GM12878 (cell line): ENCODE measurements around the gene KDF1. TPM values are rescaled to one million over a fixed set of nuclear protein-coding genes. Genes with fewer than 3 reads are reported as not detected.

Experiments
- ATAC-seq: fragments of 200-7000 bp; cut with Tn5 transposase; 3 replicates; pipeline ENCODE4 v1.9.1; 2020; ENCODE audit warnings: mild to moderate bottlenecking, moderate library complexity
- BruUV-seq: library from RNA; stranded (reverse); fragments of 400-500 nt; replicated peaks from 2 replicates; lab custom pipeline; 2021; lab: Mats Ljungman, UMichigan
- CTCF ChIA-PET: fragments of 300-600 bp; sonication (Branson Sonifier 250); formaldehyde crosslinking; extraction: SDS; loops from one replicate; lab custom pipeline; 2021; ENCODE audit warnings: inconsistent platforms; lab: Yijun Ruan, JAX
- POLR2A ChIA-PET: fragments of 350-600 bp; formaldehyde crosslinking; extraction: SDS; loops from one replicate; lab custom pipeline; 2021; ENCODE audit warnings: inconsistent platforms; lab: Charles Lee
- RAD21 ChIA-PET: fragments of 300-600 bp; sonication (Branson Sonifier 250); formaldehyde crosslinking; loops from one replicate; lab custom pipeline; 2023; ENCODE audit warnings: antibody characterized with exemption; ENCODE audit not compliant: unreplicated experiment; lab: Charles Lee
- SMC1A ChIA-PET: fragments of 300-600 bp; sonication (Branson Sonifier 250); formaldehyde crosslinking; loops from one replicate; lab custom pipeline; 2023; ENCODE audit not compliant: unreplicated experiment, uncharacterized antibody; lab: Charles Lee
- DNase-seq: peaks from one replicate; pipeline ENCODE4 v3.0.0-alpha.2; 2011; ENCODE audit warnings: low read depth, low spot score
- FAIRE-seq: peaks from 3 replicates; lab custom pipeline; 2011; peaks lifted over from hg19 to GRCh38; lab: Jason Lieb, UNC
- H2AFZ ChIP-seq: 2 replicates; pipeline ENCODE4 v1.6.0; 2011; ENCODE audit warnings: low read depth, low read length, control low read depth; ENCODE audit not compliant: control insufficient read depth
- H3K27ac ChIP-seq: 2 replicates; pipeline ENCODE4 v1.5.1; 2011; ENCODE audit warnings: control low read depth; ENCODE audit not compliant: control insufficient read depth, insufficient read depth
- H3K27me3 ChIP-seq, 2 experiments: replicated peaks in 1 of 2; 2 replicates each; pipeline versions ENCODE4 v1.6.0 to v1.6.1; 2011; ENCODE audit warnings: low read length in 1 of 2; ENCODE audit not compliant: control insufficient read depth in 2 of 2, insufficient read depth in 2 of 2
- H3K36me3 ChIP-seq, 2 experiments: 2 replicates each; pipeline ENCODE4 v1.5.1; 2011; ENCODE audit warnings: low read length in 1 of 2; ENCODE audit not compliant: control insufficient read depth in 2 of 2, insufficient read depth in 2 of 2
- H3K4me1 ChIP-seq: 2 replicates; pipeline ENCODE4 v1.6.1; 2011; ENCODE audit warnings: mild to moderate bottlenecking, low read length, moderate library complexity, mixed read lengths; ENCODE audit not compliant: control insufficient read depth, insufficient read depth
- H3K4me2 ChIP-seq: 2 replicates; pipeline ENCODE4 v1.6.0; 2011; ENCODE audit warnings: control low read depth; ENCODE audit not compliant: control insufficient read depth, insufficient read depth
- H3K4me3 ChIP-seq: fragments of 200-600 bp; sonication (generic); 2 replicates; pipeline ENCODE4 v1.5.1; 2016
- H3K79me2 ChIP-seq: 2 replicates; pipeline ENCODE4 v1.6.0; 2011; ENCODE audit warnings: low read length; ENCODE audit not compliant: control insufficient read depth, insufficient read depth
- H3K9ac ChIP-seq: 2 replicates; pipeline ENCODE4 v1.8.0; 2011; ENCODE audit warnings: low read length, control low read depth, mixed read lengths; ENCODE audit not compliant: control insufficient read depth, insufficient read depth
- H3K9me3 ChIP-seq: replicated peaks from 3 replicates; pipeline ENCODE4 v1.5.1; 2011; ENCODE audit warnings: mild to moderate bottlenecking, low read length; ENCODE audit not compliant: control insufficient read depth, insufficient read depth
- H4K20me1 ChIP-seq: 2 replicates; pipeline ENCODE4 v1.6.0; 2011; ENCODE audit not compliant: control insufficient read depth, insufficient read depth
- CUX1 ChIP-seq: IDR thresholded peaks from 2 replicates; pipeline ENCODE4 v1.6.1; 2012; ENCODE audit warnings: improper control_type of control experiment, low read depth, low read length; ENCODE audit not compliant: insufficient replicate concordance
- EGR1 ChIP-seq, 2 experiments: IDR thresholded peaks; 1 replicate in 1 of 2; 2 replicates in 1 of 2; pipeline ENCODE4 v1.6.1; 2011 to 2012; ENCODE audit warnings: low read depth in 2 of 2, low read length in 2 of 2, borderline replicate concordance in 1 of 2, mild to moderate bottlenecking in 1 of 2, moderate library complexity in 1 of 2
- FOXK2 ChIP-seq: fragments of 450-650 bp; IDR thresholded peaks from 2 replicates; pipeline ENCODE4 v1.6.1; 2017; ENCODE audit warnings: mild to moderate bottlenecking, moderate library complexity
- HDAC6 ChIP-seq: fragments of 200-600 bp; sonication (generic); IDR thresholded peaks from one replicate; pipeline ENCODE4 v1.8.0; 2017; ENCODE audit warnings: antibody characterized with exemption; ENCODE audit not compliant: unreplicated experiment
- RELA ChIP-seq: fragments of 450-650 bp; IDR thresholded peaks from 2 replicates; pipeline ENCODE4 v1.8.0; 2014; ENCODE audit warnings: borderline replicate concordance; ENCODE audit not compliant: partially characterized antibody
- SPI1 ChIP-seq: IDR thresholded peaks from 2 replicates; pipeline ENCODE4 v1.6.1; 2011; ENCODE audit warnings: low read depth, mild to moderate bottlenecking, low read length, moderate library complexity, borderline replicate concordance; ENCODE audit not compliant: insufficient read depth
- TCF3 ChIP-seq: IDR thresholded peaks from 2 replicates; pipeline ENCODE4 v1.6.1; 2012; ENCODE audit warnings: low read depth, mild to moderate bottlenecking, low read length, borderline replicate concordance; ENCODE audit not compliant: insufficient read depth
- WRNIP1 ChIP-seq: IDR thresholded peaks from 2 replicates; pipeline ENCODE4 v1.6.1; 2011; ENCODE audit warnings: low read depth, low read length, improper control_type of control experiment, borderline replicate concordance
- ZNF622 ChIP-seq: fragments of 450-650 bp; IDR thresholded peaks from 2 replicates; pipeline ENCODE4 v1.6.1; 2017; ENCODE audit warnings: mild to moderate bottlenecking, inconsistent platforms
- WGBS: methylation state at CpG from one replicate; pipeline ENCODE4 v1.1.6; 2016; ENCODE audit warnings: low lambda C conversion rate; ENCODE audit not compliant: insufficient replicate concordance, insufficient coverage; ENCODE audit errors: missing lambda C conversion rate; 5-methylcytosine and 5-hydroxymethylcytosine counted together
- in situ Hi-C: fragments of 300-500 bp; cut with MboI; formaldehyde crosslinking; loops from 9 replicates; pipeline ENCODE4 v1.14.3; 2018; ENCODE audit warnings: mixed read lengths
- intact Hi-C: fragments of 100-400 bp; cut with micrococcal nuclease; formaldehyde crosslinking; loops from one replicate; pipeline ENCODE4 v1.14.2; 2022; ENCODE audit not compliant: unreplicated experiment
- polyA plus RNA-seq, 11 experiments: library from polyadenylated mRNA; depleted of rRNA in 4 of 11; unstranded in 6 of 11; stranded (reverse) in 5 of 11; fragments of >200 nt; fragmentation: Nextera tagmentation in 4 of 11; fragmentation: Illumina TruSeq in 1 of 11; extraction: Ambion mirVana in 4 of 11; extraction: Trizol in 1 of 11; gene quantifications; 1 replicate in 1 of 11; 2 replicates in 10 of 11; pipeline versions ENCODE4 v1.2.1 to v1.2.3, GENCODE V29; 2011 to 2016; ENCODE audit warnings: inconsistent platforms in 2 of 11, missing spikeins in 2 of 11, low read depth in 1 of 11
- total RNA-seq, 4 experiments: library from RNA; depleted of rRNA in 3 of 4; stranded (reverse); fragments of >200 nt in 3 of 4; fragmentation: Illumina TruSeq in 1 of 4; extraction: Trizol in 1 of 4; gene quantifications; 2 replicates each; pipeline versions ENCODE4 v1.2.1 to v1.2.3, GENCODE V29; 2013 to 2021

KDF1 gene
- total and polyA plus RNA-seq, 10 of the 15 experiments (the other 5 are each of a cell fraction or from before 2014, with no cell fraction given): 0.03 to 0.13 (median 0.04) TPM; not detected in 7

DNA sequence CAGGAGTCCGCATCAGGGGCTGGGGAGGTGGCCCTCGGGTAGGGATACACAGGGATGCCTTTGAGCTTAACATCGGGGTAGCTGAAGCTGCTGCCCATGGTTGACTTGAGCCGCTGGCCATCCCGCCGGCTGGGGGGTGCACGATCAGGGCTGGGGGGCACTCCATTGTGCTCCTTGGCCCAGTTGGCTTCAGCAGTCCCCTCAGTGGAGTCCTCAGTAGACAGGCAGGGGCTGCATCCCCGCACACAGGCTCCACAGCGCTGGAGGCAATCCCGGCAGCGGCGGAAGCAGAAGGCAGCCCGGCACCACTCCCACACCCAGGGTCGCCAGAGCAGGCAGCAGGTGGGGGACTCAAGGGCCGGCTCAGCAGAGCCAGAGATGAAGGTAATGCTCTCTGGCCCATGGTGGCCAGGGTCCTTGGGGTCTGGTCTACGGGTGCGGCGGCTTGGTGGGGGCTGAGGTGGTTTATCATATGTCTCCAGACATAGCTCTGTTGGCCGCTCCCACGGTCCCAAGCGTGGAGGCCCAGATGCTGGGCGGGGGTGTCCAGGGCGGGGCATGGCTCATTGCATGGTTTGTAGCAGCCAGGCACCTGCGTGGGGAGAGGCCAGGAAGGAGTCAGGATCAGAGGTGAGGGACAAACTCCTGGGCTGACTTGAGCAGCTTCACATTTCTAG is 8.3 kb downstream of the KDF1 start (continued):
- TF ChIP-seq CUX1: no peak

DNA sequence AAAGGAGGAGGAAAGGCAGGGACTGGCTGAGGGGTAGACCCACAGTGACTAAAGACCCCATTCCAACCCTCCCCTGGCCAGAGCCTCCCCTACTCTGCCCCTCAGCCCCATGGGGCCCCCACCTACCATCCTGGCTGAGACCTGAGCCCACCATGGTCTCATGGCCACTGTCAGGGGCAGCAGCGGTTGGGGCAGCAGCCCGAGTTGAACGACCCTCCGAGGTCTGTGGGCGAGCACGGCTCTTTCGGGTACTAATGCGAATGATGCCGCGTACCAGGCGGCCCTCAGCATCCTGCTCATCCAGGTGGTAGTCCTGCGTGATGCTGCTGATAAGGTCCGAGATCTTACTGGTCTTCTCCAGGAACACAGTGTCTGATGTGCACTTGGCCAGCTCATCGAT is 9.1 kb downstream of the KDF1 start:
- in situ Hi-C loops (no loop called here), intact Hi-C loops (no loop called here)
- TF ChIP-seq RELA: no peak
- no peak for TF ChIP-seq FOXK2
- TF ChIP-seq EGR1 (IDR thresholded peaks at IDR 0.05; ENCODE audit: borderline replicate concordance in 1 of 2, low read depth in 2 of 2, low read length in 2 of 2): no peak
- no peak for TF ChIP-seq ZNF622
- TF ChIP-seq WRNIP1: no peak
- no peak for TF ChIP-seq HDAC6
- TF ChIP-seq SPI1: no peak
- no peak for TF ChIP-seq TCF3
- no peak for ATAC-seq
- ChIA-PET RAD21 (no interaction called here), SMC1A (no interaction called here), POLR2A (no interaction called here), CTCF (no interaction called here)
- H3K4me2 ChIP-seq: no peak overlapping the region
- no peak for DNase-seq
- H3K36me3 ChIP-seq: peaks cover 0 to 6% of the 10 kb centered on the region in 2 experiments; a peak in 2 of 4 replicates
- no peaks in the 10 kb centered on the region for H3K79me2 ChIP-seq
- no peaks in the 10 kb centered on the region; the same call in 2 of the 3 replicates for H3K9me3 ChIP-seq
- no peak overlapping the region for H2AFZ ChIP-seq
- no peaks in the 10 kb centered on the region for H3K27me3 ChIP-seq
- no peak overlapping the region for H3K9ac ChIP-seq
- H4K20me1 ChIP-seq: no peaks in the 10 kb centered on the region
- FAIRE-seq: no peak
- no peaks in the 10 kb centered on the region for H3K4me1 ChIP-seq
- no TSS peak for BruUV-seq
- H3K27ac ChIP-seq: no peak overlapping the region
- H3K4me3 ChIP-seq: no peak overlapping the region
- WGBS: 92% methylated on average over 14 of the region's 14 CpGs
